GOT3 (cell line): Measurements from ENCODE around the gene TMEM198.

Experiments used
- DNase-seq: peaks from one replicate; lab custom pipeline; 2025; ENCODE audit warnings: mixed read lengths; lab: John Stamatoyannopoulos, UW

Gene TMEM198

GRCh38 chr2:219562049-219563020 is 18.5 kb downstream of the TMEM198 start:
- DNase-seq = no peak

GRCh38 chr2:219563271-219563928 is 19.6 kb downstream of the TMEM198 start:
- DNase-seq = no peak

- no peak for DNase-seq
Observed at GRCh38 chr2:219565130-219566080, 21.6 kb downstream of the TMEM198 start.

GRCh38 chr2:219566640-219567039 is 22.8 kb downstream of the TMEM198 start:
- DNase-seq = no peak

GRCh38 chr2:219567131-219567530 is 23.3 kb downstream of the TMEM198 start:
- no peak for DNase-seq

- no peak for DNase-seq
Observed at GRCh38 chr2:219567791-219568361, 24.0 kb downstream of the TMEM198 start.

GRCh38 chr2:219569041-219569440 is 25.2 kb downstream of the TMEM198 start:
- no peak for DNase-seq

GRCh38 chr2:219569635-219570034 is 25.8 kb downstream of the TMEM198 start:
- DNase-seq = no peak

- no peak for DNase-seq
Observed at GRCh38 chr2:219570194-219570923, 26.5 kb downstream of the TMEM198 start.

GRCh38 chr2:219570924-219571310 is 27.1 kb downstream of the TMEM198 start:
- DNase-seq = no peak

- no peak for DNase-seq
Observed at GRCh38 chr2:219571311-219572236, 27.7 kb downstream of the TMEM198 start, which contains the start of gene OBSL1. Gene OBSL1, minus strand, starts transcription at chr2:219571539. Its CDS starts 307 bp downstream, at chr2:219571232.

- DNase-seq = no peak
Observed at GRCh38 chr2:219572237-219573001, 28.6 kb downstream of the TMEM198 start, which contains the start of gene INHA. Gene INHA, plus strand, starts transcription at chr2:219572310. Its CDS starts 65 bp downstream, at chr2:219572375.

GRCh38 chr2:219573166-219573565 is 29.3 kb downstream of the TMEM198 start:
- DNase-seq = no peak

- DNase-seq = no peak
Observed at GRCh38 chr2:219574484-219575311, 30.9 kb downstream of the TMEM198 start.

- DNase-seq = no peak
Observed at GRCh38 chr2:219575566-219576504, 32.0 kb downstream of the TMEM198 start.

GRCh38 chr2:219576505-219577388 is 32.9 kb downstream of the TMEM198 start:
- DNase-seq = no peak
